ENCODE results near the gene CAPZB.

The CAPZB gene

GRCh38 chr1:19496527-19496874, 11.2 kb upstream of the CAPZB start:
- no peak for DNase-seq

DNA sequence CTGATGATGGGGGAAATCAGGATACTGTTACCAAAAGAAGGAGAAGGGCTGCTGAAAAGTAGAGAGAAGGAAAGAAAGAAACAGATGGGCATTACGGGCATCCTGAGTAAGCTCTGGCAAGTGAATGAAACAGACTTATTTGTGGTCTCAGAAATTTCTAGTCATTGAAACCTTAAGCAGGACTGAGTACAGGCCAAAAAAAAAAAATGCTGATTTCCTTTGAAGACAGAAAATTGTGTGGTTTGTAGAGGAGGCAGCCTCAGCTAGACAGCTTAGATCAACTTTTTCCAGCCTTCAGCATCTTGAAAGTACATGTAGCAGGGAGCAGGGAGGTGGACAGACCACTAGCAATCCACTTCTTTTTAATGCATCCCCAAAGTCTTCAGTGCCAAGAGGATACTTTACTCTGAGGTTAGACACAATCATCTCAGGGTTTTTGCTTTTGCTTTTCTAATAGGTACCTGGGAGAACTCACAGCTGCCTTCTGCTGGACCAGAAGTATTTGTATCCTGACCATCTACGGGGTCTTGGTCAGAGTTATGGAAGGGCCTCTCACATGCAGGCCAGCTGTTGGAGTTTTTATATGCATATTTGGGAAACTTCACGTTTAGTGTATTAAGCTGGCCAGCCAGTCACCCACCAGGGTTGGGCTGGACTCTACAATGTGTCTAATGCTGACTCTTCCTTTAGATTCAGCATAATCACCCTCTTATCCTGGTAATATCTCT, 10.6 kb upstream of the CAPZB start:
- DNase-seq: peak; percentile 34

DNA sequence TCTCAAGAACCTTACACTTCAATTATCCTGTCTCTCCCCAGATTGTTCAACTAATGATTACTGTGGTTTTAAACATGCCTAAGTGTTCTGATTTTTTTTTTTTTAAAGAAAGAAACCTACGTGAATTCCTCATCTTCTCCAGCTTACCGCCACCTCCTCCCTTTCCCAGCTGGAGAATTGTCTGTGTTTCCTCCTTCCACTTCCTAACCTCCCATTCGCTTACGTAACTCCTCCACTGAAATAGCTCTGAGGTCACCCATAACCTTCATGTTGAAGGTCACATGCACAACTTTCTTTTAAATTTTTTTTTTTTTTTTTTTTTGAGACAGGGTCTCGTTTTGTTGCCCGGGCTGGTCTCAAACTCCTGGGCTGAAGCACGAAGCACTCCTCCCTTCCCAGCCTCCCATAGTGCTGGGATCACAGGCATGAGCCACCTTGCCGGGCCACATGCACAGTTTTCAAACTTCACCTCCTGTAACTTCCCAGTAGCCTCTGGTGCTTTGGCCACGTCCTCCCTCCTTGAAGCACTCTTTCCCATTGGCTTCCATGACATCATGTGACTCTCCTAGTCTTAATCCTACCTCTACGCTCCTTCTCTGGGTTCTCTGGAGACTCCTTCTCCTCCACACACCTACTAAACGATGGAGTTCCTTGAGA, 9.8 kb upstream of the CAPZB start:
- no peak for DNase-seq

DNA sequence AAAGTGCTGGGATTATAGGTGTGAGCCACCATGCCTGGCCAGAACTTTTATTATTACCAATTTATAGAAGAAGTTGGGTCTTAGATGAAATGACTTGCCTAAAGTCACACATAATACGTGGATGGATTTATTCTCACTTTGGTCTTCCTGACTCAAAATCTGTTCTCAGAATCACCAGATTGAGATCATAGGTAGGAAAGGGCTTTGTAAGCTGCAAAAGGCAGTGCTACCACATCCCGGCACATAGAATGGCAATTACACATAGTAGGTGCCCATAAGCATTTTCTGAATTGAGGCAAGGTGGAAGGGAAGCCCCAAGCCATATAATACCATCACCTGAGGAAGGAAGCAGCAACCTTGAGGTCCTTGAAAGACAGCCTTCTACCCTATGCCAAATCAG, 8.2 kb upstream of the CAPZB start:
- DNase-seq: no peak

DNA sequence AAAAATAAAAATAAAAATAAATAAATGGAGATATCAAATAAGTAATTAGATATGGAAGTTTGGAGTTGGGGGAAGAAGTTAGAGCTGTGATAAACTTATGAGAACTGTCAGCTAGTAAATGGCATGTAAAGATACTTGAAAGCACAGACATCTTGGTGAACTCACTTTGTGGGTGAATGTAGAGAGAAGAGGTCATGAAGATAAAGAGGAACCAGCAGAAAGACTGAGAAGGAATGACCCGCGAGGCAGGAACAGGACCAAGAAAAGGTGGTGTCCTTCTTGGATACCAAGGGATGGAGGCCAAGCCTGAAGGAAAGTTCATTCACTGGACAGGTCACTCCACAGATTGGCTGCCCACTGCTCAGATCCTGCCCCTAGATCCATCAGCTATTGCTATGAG, 4.7 kb upstream of the CAPZB start:
- no peak for DNase-seq

DNA sequence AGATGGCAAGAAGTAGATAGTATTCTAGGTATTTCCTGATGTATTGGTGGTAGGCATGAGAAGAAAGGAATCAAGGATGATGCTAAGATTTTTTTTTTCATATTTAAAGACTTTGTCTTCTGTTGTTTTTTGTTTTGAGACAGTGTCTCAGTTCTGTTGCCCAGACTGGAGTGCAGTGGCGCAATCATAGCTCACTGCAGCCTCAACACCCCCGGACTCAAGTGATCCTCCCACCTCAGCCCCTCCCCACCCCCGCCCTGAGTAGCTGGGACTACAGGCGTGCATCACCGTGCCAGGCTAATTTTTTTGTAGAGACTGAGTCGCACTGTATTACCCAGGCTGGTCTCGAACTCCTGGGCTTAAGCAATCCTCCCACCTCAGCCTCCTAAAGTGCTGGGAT, 2.8 kb upstream of the CAPZB start:
- DNase-seq: no peak

DNA sequence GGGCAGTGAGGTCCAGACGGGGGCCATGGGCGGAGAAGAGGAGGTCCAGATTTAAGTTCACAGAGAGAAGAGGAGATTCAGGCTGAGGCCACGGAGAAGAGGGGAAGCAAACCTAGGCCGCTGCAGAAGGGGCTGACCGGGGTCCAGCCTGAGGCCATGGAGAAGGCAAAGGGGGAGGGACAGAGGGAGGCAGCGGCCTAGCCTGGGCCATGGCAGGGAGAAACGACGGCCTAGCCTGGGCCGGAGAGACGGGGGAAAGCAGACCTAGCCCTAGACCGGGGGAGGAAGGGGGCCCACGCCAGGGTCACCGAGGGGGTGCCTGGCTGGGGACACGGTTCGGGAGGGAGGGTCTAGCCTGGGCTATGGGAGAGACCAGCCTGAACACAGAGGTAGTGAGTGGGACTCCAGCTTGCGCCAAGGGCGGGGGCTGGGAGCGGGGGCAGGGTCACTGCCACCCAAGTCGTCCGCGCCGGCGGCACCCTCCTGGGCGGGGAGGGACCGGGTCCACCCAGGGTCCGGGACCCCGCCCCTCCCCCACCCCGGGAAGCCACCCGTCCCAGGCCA, 459 bp downstream of the CAPZB start:
- no peak for DNase-seq

GRCh38 chr1:19484338-19484797, 971 bp downstream of the CAPZB start:
- no peak for DNase-seq

GRCh38 chr1:19483691-19484090, 1.6 kb downstream of the CAPZB start:
- DNase-seq: no peak

GRCh38 chr1:19483261-19483660, 2.1 kb downstream of the CAPZB start:
- DNase-seq: no peak

- DNase-seq: no peak
These were observed 3.4 kb downstream of the CAPZB start for GRCh38 chr1:19481826-19482398.

GRCh38 chr1:19480282-19480681, 5.1 kb downstream of the CAPZB start:
- DNase-seq: no peak

- no peak for DNase-seq
These were observed 5.8 kb downstream of the CAPZB start for GRCh38 chr1:19479351-19480120.

DNA sequence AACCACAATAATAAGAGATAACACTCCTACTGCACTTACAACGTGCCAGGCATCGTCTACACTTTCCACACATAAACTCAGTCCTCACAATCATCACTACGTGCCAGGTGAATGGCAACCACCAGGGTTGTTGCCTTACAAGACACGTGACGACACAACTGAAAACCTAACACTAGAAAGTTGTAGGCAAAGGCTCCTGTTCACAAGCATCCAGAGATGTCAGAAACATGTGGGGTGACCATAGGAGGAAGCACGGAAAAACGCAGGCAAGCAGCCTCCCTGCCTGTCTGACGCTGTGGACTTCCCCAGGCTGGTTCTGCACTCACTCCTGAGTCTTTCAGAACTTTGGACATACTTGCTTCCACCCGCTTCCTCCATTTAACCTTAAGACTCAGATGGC, 7.0 kb downstream of the CAPZB start:
- DNase-seq: no peak

GRCh38 chr1:19477284-19478249, 7.8 kb downstream of the CAPZB start:
- no peak for DNase-seq

DNA sequence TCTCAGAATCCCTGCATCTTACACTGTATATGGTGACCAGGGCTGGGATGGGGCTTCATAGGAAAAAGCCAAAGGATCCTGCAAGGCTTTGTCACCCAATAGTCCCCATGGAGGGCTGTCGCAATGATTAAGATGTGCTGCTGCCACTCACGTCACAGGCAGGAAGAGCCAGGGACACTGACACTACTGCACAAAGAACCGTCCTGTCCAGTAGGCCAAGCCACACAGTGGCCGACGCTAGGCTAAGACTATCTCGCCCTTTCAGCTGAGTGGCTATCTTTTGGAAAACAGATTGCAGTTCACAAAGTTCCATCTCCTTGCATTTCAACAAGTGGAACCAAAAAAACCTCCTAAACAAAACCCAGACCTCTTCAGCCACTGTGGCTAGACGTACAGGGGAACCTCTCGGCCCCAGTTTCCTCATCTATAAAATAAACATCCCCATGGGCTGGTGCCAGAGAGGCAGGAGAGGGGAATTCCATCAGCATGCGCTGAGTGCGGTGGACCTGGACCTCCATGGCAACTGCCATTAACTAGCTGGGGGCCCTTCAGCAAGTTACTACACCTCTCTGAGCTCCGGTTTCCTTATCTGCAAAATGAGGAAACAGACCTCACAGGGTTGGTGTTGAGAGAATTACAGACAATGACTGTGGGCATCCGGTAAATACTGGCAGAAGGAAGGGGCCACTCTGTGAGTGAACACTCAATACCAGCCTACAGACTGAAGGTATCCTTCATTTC, 8.7 kb downstream of the CAPZB start:
- DNase-seq: no peak

- no peak for DNase-seq
These were observed 10.0 kb downstream of the CAPZB start for GRCh38 chr1:19475296-19475695.

- no peak for DNase-seq
These were observed 13.2 kb downstream of the CAPZB start for GRCh38 chr1:19472174-19472573.

- no peak for DNase-seq
These were observed 16.3 kb downstream of the CAPZB start for GRCh38 chr1:19469004-19469403.

DNA sequence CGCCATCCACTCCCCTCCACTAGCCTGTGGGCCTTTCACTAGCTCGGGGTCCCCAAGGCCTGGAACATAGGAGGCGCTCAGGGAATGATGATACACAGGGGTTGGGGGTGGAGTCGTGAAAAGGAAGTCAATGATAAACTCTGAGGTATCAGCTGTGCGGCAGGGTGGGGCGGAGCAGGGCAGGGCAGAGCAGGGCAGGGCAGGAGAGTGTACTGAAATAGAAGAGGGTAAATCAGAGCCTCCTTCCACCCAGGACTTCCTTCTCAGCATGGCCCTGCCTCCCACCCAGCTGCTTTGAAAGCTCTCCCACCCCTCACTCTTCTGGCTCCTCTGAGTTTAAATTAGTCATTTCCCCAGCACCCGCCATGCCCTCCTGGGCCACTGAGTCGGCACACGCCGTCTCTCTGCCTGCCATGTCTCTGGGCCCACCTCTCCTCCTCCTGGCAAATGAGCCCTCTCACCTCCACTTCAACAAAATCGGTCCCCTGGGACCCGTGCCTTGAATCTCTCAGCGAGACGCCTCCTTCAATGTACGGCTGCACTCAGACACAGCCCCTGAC, 16.9 kb downstream of the CAPZB start:
- no peak for DNase-seq
